Neural progenitor cell (in vitro differentiated cells): Measurements from ENCODE around the gene DYSF. TPM values are rescaled to one million over a fixed set of nuclear protein-coding genes. Genes with fewer than 3 reads are reported as not detected.

ENCODE experiments used
- DNase-seq: peaks from one replicate; pipeline ENCODE4 v3.0.0-alpha.2; 2016; ENCODE audit warnings: low spot score
- H2AFZ ChIP-seq: fragments of 200-600 bp; sonication (generic); replicated peaks from 2 replicates; pipeline ENCODE4 v1.6.1; 2016; ENCODE audit warnings: antibody characterized with exemption
- H3F3A ChIP-seq: fragments of 200-600 bp; sonication (generic); 2 replicates; pipeline ENCODE4 v1.6.1; 2016; ENCODE audit warnings: antibody characterized with exemption, low read depth
- H3K27ac ChIP-seq: fragments of 200-600 bp; sonication (generic); 2 replicates; pipeline ENCODE4 v1.5.1; 2016; ENCODE audit warnings: mild to moderate bottlenecking
- H3K27me3 ChIP-seq: fragments of 200-600 bp; sonication (generic); 2 replicates; pipeline ENCODE4 v1.6.1; 2016; ENCODE audit warnings: mild to moderate bottlenecking, moderate library complexity
- H3K36me3 ChIP-seq: fragments of 200-600 bp; sonication (generic); 2 replicates; pipeline ENCODE4 v1.5.1; 2016
- H3K4me1 ChIP-seq: fragments of 200-600 bp; sonication (generic); 2 replicates; pipeline ENCODE4 v1.6.1; 2016; ENCODE audit warnings: mixed run types
- H3K4me2 ChIP-seq: fragments of 200-600 bp; sonication (generic); 2 replicates; pipeline ENCODE4 v1.6.1; 2016
- H3K4me3 ChIP-seq: fragments of 200-600 bp; sonication (generic); 2 replicates; pipeline ENCODE4 v1.5.1; 2016
- H3K79me2 ChIP-seq: fragments of 200-600 bp; sonication (generic); 2 replicates; pipeline ENCODE4 v1.6.1; 2016; ENCODE audit warnings: low read depth
- H3K9ac ChIP-seq: fragments of 200-600 bp; sonication (generic); 2 replicates; pipeline ENCODE4 v1.6.1; 2016
- H3K9me3 ChIP-seq: fragments of 200-600 bp; sonication (generic); 2 replicates; pipeline ENCODE4 v1.5.1; 2016; ENCODE audit warnings: low read depth
- H4K20me1 ChIP-seq: fragments of 200-600 bp; sonication (generic); 2 replicates; pipeline ENCODE4 v1.6.1; 2016; ENCODE audit warnings: low read depth
- H3K27ac Mint-ChIP-seq: 3 replicates; pipeline ENCODE4 v1.8.0; 2021; ENCODE audit warnings: mixed read lengths
- H3K27me3 Mint-ChIP-seq: 2 replicates; pipeline ENCODE4 v1.8.0; 2022; ENCODE audit warnings: low read depth, mild to moderate bottlenecking, inconsistent platforms, moderate library complexity, mixed read lengths; ENCODE audit not compliant: insufficient read depth
- H3K36me3 Mint-ChIP-seq: 3 replicates; pipeline ENCODE4 v1.8.0; 2021; ENCODE audit warnings: mixed read lengths
- H3K4me1 Mint-ChIP-seq: 3 replicates; pipeline ENCODE4 v1.8.0; 2021; ENCODE audit warnings: mixed read lengths
- H3K4me3 Mint-ChIP-seq: 3 replicates; pipeline ENCODE4 v1.8.0; 2021; ENCODE audit warnings: mild to moderate bottlenecking, moderate library complexity, mixed read lengths
- H3K9me3 Mint-ChIP-seq: 3 replicates; pipeline ENCODE4 v1.8.0; 2020; ENCODE audit warnings: mixed read lengths
- CTCF ChIP-seq: fragments of 200-600 bp; sonication (generic); IDR thresholded peaks from 2 replicates; pipeline ENCODE4 v1.5.1; 2017; ENCODE audit warnings: antibody characterized with exemption, mild to moderate bottlenecking
- EZH2 ChIP-seq: fragments of 200-600 bp; sonication (generic); IDR thresholded peaks from 2 replicates; pipeline ENCODE4 v1.6.1; 2017; ENCODE audit warnings: antibody characterized with exemption, mild to moderate bottlenecking, moderate library complexity
- EZH2phosphoT487 ChIP-seq: fragments of 200-600 bp; sonication (generic); IDR thresholded peaks from 2 replicates; pipeline ENCODE4 v1.6.1; 2017; ENCODE audit warnings: antibody characterized with exemption
- total RNA-seq: library from RNA; depleted of rRNA; stranded (reverse); fragments of >200 nt; gene quantifications from 2 replicates; pipeline ENCODE4 v1.2.3, GENCODE V29; 2015; ENCODE audit warnings: low replicate concordance

DYSF gene
- total RNA-seq, 1 donor from 2014 or later = 0.39 TPM

GRCh38 chr2:71692621-71693277, 239.4 kb downstream of the DYSF start:
- H3K27ac ChIP-seq = no peak overlapping the region
- Mint-ChIP-seq H3K4me3 (no peak overlapping the region), H3K27ac (peak overlapping the region; percentile 61), H3K4me1 (peaks cover 22% of the 10 kb centered on the region), H3K36me3 (no peaks in the 10 kb centered on the region), H3K9me3 (peaks cover 11% of the 10 kb centered on the region), H3K27me3 (peaks cover 24% of the 10 kb centered on the region)
- no peak overlapping the region for H2AFZ ChIP-seq
- no peaks in the 10 kb centered on the region for H3K27me3 ChIP-seq
- H4K20me1 ChIP-seq = no peaks in the 10 kb centered on the region
- H3F3A ChIP-seq = no peaks in the 10 kb centered on the region
- H3K4me2 ChIP-seq = no peak overlapping the region
- no peak overlapping the region for H3K4me3 ChIP-seq
- H3K9me3 ChIP-seq = no peaks in the 10 kb centered on the region
- no peak overlapping the region for H3K9ac ChIP-seq
- H3K4me1 ChIP-seq = peaks cover 15% of the 10 kb centered on the region
- no peaks in the 10 kb centered on the region for H3K36me3 ChIP-seq
- no peak for DNase-seq
- TF ChIP-seq EZH2phosphoT487 (no peak), CTCF (no peak), EZH2 (no peak)
- no peaks in the 10 kb centered on the region for H3K79me2 ChIP-seq

GRCh38 chr2:71693286-71694270, 240.2 kb downstream of the DYSF start:
- TF ChIP-seq CTCF = no peak
- TF ChIP-seq EZH2phosphoT487 = no peak
- no peak for TF ChIP-seq EZH2
- Mint-ChIP-seq H3K27me3 (peaks cover 21% of the 10 kb centered on the region), H3K27ac (peak overlapping the region; percentile 53), H3K36me3 (no peaks in the 10 kb centered on the region), H3K4me3 (no peak overlapping the region), H3K9me3 (peaks cover 16% of the 10 kb centered on the region), H3K4me1 (peaks cover 22% of the 10 kb centered on the region)
- H3K4me2 ChIP-seq = no peak overlapping the region
- no peaks in the 10 kb centered on the region for H3K36me3 ChIP-seq
- DNase-seq = no peak
- no peaks in the 10 kb centered on the region for H4K20me1 ChIP-seq
- no peaks in the 10 kb centered on the region for H3F3A ChIP-seq
- no peak overlapping the region for H3K27ac ChIP-seq
- no peaks in the 10 kb centered on the region for H3K27me3 ChIP-seq
- peaks cover 15% of the 10 kb centered on the region for H3K4me1 ChIP-seq
- no peak overlapping the region for H2AFZ ChIP-seq
- no peak overlapping the region for H3K4me3 ChIP-seq
- no peak overlapping the region for H3K9ac ChIP-seq
- no peaks in the 10 kb centered on the region for H3K9me3 ChIP-seq
- H3K79me2 ChIP-seq = no peaks in the 10 kb centered on the region

- Histone ChIP-seq H3K27ac (no peak overlapping the region), H4K20me1 (no peaks in the 10 kb centered on the region), H3K27me3 (no peaks in the 10 kb centered on the region), H3K4me2 (no peak overlapping the region), H3K79me2 (no peaks in the 10 kb centered on the region), H3K4me3 (no peak overlapping the region), H3K36me3 (no peaks in the 10 kb centered on the region), H3F3A (no peaks in the 10 kb centered on the region), H3K4me1 (peaks cover 15% of the 10 kb centered on the region), H3K9me3 (no peaks in the 10 kb centered on the region), H3K9ac (no peak overlapping the region), H2AFZ (no peak overlapping the region)
- H3K4me1 Mint-ChIP-seq = peaks cover 28% of the 10 kb centered on the region
- H3K27ac Mint-ChIP-seq = peak overlapping the region; percentile 61
- no peaks in the 10 kb centered on the region for H3K36me3 Mint-ChIP-seq
- H3K27me3 Mint-ChIP-seq = peaks cover 19% of the 10 kb centered on the region
- H3K4me3 Mint-ChIP-seq = no peak overlapping the region
- TF ChIP-seq EZH2phosphoT487 = no peak
- no peak for TF ChIP-seq CTCF
- TF ChIP-seq EZH2 = no peak
- peaks cover 14% of the 10 kb centered on the region for H3K9me3 Mint-ChIP-seq
- DNase-seq = no peak
Observed at GRCh38 chr2:71694501-71695234, 241.3 kb downstream of the DYSF start.
